GM19438 (cell line): ENCODE results near the gene HECTD1.
"Not testable (repeated sequence)": the region's sequence is repeated elsewhere in the genome, so short reads cannot be mapped to it uniquely, and the experiment has no call there.

ENCODE experiments used
- ATAC-seq: cut with Tn5 transposase; IDR thresholded peaks from one replicate; pipeline ENCODE4 v1.9.1; 2021; ENCODE audit warnings: low read depth; ENCODE audit not compliant: unreplicated experiment

Gene HECTD1

DNA sequence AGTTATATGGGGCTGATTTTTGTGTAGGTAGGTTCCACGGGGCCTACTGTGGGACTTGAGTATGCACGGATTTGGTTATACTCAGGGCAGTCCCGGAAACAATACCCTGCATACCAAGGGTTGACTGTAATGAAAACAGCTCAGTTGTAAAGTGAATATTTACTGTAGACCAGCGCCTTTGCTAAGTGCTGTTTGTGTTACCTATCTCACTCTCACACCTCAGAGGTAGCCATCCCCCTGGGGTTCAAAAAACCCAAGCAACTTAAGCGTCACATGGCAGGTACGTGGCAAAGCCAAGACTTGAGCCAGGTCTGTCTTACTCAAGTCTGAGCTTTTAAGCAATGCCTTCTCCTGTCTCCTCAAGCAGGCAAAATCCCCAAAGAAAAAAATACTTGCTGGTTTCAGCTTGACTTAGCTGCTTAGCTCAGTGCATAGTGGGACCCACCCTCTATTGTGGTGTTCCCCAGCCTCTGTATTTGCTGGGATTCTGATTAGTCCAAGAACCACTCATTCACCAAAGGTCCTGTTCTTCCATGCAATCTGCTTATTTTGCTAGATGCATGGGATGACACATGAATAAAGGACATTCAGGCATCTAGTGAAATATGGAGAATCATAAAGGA is 147.2 kb downstream of the HECTD1 start:
- no peak for ATAC-seq

DNA sequence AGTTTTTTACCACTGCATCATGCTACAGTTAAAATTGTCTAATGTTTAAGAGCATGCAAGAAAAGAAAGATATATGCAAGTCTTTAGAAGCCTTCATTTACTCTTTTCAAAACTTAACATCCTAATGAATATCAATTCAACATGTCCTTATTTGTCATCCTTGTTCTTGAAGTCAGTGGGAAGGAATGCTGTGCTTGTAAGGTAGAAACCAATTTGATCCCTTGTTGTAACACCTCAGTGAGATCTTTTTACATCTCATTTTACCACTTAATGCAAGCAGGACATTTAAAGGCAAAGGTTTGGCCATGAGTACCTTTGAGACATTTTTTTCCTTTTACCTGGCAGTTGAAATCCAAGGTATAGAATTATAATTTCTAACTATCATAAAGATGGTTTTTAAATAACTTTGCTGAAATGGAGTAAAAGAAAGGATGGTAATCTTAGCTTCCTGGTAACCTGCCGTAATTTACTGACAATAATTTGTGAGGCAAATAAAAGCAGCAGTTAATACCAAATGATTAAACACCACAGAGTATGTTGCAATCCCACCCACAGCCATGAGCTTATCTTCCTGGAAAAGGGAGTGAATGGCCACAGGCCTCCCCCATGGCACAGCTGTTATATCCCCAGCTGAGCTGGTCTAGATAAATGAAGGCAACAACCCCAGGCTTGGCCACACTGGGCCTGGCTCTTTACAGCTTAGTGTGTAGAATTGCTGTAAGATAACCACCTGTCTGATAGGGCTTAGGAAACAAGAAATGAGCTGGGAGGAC is 148.3 kb downstream of the HECTD1 start:
- ATAC-seq = no peak

DNA sequence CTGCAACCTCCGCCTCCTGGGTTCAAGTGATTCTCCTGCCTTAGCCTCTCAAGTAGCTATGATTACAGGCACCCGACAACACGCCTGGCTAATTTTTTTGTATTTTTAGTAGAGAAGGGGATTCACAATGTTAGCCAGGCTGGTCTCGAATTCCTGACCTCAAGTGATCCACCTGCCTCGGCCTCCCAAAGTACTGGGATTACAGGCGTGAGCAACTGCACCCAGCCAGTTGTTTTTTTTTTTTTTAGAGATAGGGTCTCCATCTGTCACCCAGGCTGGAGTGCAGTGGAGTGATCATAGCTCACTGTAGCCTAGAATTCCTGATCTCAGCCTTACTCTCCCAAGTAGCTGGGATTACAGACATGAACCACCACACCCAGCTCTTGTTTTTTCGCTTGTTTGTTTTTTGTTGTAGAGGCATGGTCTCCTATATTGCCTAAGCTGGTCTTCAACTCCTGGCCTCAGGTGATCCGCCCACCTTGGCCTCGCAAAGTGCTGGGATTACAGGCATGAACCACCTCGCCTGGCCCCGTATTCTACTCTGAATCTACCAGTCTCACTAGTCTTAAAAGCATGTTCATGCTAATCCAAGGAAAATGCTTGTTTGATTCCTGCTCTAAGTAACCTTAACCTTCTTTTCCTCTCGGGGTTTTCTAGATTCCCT is 149.8 kb downstream of the HECTD1 start:
- ATAC-seq = no peak

DNA sequence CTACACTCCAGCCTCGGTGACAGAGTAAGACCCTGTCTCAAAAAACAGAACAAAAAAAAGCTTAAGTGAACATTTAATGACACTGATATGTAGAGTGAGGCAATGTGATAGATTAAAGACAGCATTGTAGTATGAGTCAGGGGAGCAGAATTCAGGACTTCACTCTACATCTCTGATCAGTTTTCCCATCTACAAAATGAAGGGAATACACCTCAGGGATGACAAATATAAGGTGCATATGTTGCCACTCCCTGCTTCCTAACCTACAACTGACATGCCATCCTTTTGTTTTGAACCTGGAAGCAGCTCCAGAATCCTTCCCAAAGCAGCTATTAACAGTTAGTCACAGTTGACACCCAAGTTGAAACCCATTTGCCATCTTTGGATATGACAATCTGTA is 150.6 kb downstream of the HECTD1 start:
- no peak for ATAC-seq

DNA sequence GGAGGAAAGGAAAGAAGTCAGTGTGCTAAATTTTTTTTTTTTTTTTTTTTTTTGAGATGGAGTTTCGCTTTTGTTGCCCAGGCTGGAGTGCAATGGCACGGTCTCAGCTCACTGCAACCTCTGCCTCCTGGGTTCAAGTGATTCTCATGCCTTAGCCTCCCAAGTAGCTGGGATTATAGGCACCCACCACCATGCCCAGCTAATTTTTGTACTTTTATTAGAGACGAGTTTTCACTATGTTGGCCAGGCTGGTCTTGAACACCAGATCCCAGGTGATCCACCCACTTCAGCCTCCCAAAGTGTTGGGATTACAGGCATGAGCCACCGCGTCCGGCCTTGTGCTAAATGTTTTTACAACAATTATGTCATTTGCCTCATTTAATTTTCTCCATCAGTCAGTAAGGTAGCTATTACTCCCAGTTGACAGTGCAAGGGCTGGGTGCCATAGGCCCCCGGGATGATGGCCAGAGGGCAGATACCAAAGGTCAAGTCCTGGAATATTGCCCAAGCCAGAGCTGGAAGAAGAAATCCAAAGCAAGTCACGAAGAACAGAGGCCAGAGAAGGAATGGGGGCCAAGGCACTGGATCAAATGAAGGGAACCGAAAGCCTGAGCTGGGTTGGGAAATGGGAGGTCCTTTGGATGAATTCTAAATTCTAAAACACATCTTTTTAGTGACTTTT is 154.5 kb downstream of the HECTD1 start:
- ATAC-seq = not testable (repeated sequence)

DNA sequence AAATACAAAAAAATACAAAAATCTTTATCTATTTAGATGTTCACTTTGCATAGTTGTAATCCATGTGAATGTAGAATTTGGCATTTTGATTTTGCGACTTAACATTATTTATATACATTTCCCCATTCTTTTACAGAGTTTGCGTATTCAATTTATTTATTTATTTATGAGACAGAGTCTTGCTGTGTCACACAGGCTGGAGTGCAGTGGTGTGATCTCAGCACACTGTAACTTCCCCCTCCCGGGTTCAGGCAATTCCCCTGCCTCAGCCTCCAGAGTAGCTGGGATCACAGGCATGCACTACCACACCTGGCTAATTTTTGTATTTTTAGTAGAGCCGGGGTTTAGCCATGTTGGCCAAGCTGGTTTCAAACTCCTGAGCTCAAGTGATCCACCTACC is 156.1 kb downstream of the HECTD1 start:
- no peak for ATAC-seq

DNA sequence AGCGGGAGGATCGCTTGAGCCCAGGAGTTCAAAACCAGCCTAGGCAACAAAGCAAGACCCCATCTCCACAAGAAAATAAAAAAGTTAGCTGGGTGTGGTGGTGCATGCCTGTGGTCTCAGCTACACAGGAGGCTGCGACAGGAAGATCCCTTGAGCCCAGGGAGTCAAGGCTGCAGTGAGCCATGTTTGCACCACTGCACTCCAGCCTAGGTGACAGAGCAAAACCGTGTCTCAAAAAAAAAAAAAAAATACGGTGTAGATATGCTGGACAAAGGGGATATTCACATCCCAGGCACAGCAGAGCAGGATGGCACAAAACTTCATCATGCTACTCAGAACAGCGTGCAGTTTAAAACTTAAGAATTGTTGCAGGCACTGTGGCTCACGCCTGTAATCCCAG is 156.6 kb downstream of the HECTD1 start:
- ATAC-seq = no peak
